NB4 (cell line): Measurements from ENCODE around the gene UBTD2.

ENCODE experiments used
- DNase-seq: peaks from one replicate; pipeline ENCODE4 v3.0.0; 2010; ENCODE audit warnings: low read depth
- H3K4me3 ChIP-seq: one replicate; pipeline ENCODE4 v1.5.1; 2011; ENCODE audit warnings: mild to moderate bottlenecking, low read depth, low read length, moderate library complexity
- CTCF ChIP-seq: IDR thresholded peaks from one replicate; pipeline ENCODE4 v1.5.1; 2012; ENCODE audit warnings: low read depth, low read length
- MYC ChIP-seq: IDR thresholded peaks from 2 replicates; pipeline ENCODE4 v1.6.1; 2011; ENCODE audit warnings: low read depth, low read length
- POLR2A ChIP-seq: IDR thresholded peaks from 2 replicates; pipeline ENCODE4 v1.6.1; 2011; ENCODE audit warnings: mild to moderate bottlenecking; ENCODE audit not compliant: insufficient read length; ENCODE audit errors: extremely low read depth
- TF ChIP-seq, protein P1 (sequence below): IDR thresholded peaks from 2 replicates; pipeline ENCODE4 v1.6.1; 2011; ENCODE audit warnings: low read depth, low read length

Gene UBTD2

GRCh38 chr5:172264815-172265395 is 18.7 kb downstream of the UBTD2 start:
- no peak for DNase-seq
- H3K4me3 ChIP-seq = no peak overlapping the region
- TF ChIP-seq CTCF = no peak
- TF ChIP-seq MYC = no peak
- TF ChIP-seq, protein P1, sequence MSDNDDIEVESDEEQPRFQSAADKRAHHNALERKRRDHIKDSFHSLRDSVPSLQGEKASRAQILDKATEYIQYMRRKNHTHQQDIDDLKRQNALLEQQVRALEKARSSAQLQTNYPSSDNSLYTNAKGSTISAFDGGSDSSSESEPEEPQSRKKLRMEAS = no peak
- no peak for TF ChIP-seq POLR2A

- DNase-seq = no peak
- H3K4me3 ChIP-seq = no peak overlapping the region
- TF ChIP-seq CTCF = no peak
- TF ChIP-seq, protein P1 = no peak
- TF ChIP-seq POLR2A = no peak
- TF ChIP-seq MYC = no peak
Observed at GRCh38 chr5:172255444-172255843, 28.1 kb downstream of the UBTD2 start.

DNA sequence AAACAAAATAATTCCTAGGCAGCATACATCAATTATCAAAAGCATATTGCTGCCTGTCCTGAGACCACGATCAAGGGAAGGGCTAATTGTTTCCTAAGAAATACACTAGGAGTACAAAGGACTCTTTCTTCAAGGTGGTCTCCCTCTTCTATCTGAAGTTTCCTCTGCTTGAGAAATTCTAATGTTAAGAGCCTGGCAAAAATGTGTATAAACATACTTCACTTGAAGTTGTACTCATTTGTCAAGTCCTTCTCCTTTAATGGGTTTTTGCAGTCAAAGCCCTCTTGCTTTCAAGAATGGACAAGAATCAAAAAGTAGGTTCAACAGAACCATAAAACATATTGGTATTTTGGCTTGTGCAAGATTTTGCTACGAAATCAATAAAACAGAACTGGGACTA is 31.1 kb downstream of the UBTD2 start:
- TF ChIP-seq CTCF = no peak
- DNase-seq = no peak
- no peak overlapping the region for H3K4me3 ChIP-seq

GRCh38 chr5:172251419-172251818 is 32.1 kb downstream of the UBTD2 start:
- TF ChIP-seq CTCF (no peak), POLR2A (no peak), MYC (no peak)
- TF ChIP-seq, protein P1 = no peak
- DNase-seq = no peak
- H3K4me3 ChIP-seq = no peak overlapping the region

GRCh38 chr5:172248637-172249036 is 34.9 kb downstream of the UBTD2 start:
- no peak for DNase-seq
- no peak overlapping the region for H3K4me3 ChIP-seq
- TF ChIP-seq CTCF (no peak), POLR2A (no peak), MYC (no peak)
- TF ChIP-seq, protein P1 = no peak

DNA sequence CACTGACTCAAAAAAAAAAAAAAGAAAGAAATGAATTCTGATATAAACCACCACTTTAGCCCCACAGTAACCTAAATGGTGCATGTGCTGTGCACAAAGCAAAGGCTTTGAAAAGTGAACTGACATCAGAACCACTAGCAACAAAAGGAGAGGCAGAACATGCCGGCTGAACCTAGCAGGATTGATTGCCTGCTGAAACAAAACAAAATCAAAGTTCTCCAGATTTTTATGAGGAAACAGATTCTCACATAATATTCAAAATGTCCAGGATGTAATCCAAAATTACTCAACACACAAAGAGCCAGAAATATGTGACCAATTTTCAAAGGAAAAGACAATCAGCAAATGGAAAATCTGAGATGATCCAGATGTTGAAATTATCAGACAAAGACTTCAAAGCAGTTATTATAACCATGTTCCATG is 37.9 kb downstream of the UBTD2 start:
- DNase-seq = no peak
- TF ChIP-seq POLR2A = no peak
- TF ChIP-seq CTCF = no peak
- no peak overlapping the region for H3K4me3 ChIP-seq
